MM.1S (cell line): ENCODE measurements around the gene ZNF326.

Source experiments
- CTCF ChIP-seq: fragments of 300-600 bp; sonication (generic); IDR thresholded peaks from 2 replicates; pipeline ENCODE4 v1.5.1; 2016; ENCODE audit warnings: antibody characterized with exemption, low read length, mixed read lengths
- EZH2 ChIP-seq: fragments of 300-600 bp; sonication (generic); optimal IDR thresholded peaks from 2 replicates; pipeline ENCODE3; 2017; ENCODE audit warnings: low read depth, mild to moderate bottlenecking, antibody characterized with exemption, low read length, mixed read lengths
- EZH2phosphoT487 ChIP-seq: fragments of 300-600 bp; sonication (generic); IDR thresholded peaks from 2 replicates; pipeline ENCODE4 v1.6.1; 2018; ENCODE audit warnings: antibody characterized with exemption, low read length

- TF ChIP-seq CTCF (no peak), EZH2 (no peak), EZH2phosphoT487 (no peak)
These were observed 40.5 kb upstream of the ZNF326 start for GRCh38 chr1:89954401-89954800.
